Measurements from ENCODE around the gene SENP6. TPM values are rescaled to one million over a fixed set of nuclear protein-coding genes. Genes with fewer than 3 reads are reported as not detected.

The SENP6 gene
- total RNA-seq, 1 experiment from 2014 or later = 116 TPM

DNA sequence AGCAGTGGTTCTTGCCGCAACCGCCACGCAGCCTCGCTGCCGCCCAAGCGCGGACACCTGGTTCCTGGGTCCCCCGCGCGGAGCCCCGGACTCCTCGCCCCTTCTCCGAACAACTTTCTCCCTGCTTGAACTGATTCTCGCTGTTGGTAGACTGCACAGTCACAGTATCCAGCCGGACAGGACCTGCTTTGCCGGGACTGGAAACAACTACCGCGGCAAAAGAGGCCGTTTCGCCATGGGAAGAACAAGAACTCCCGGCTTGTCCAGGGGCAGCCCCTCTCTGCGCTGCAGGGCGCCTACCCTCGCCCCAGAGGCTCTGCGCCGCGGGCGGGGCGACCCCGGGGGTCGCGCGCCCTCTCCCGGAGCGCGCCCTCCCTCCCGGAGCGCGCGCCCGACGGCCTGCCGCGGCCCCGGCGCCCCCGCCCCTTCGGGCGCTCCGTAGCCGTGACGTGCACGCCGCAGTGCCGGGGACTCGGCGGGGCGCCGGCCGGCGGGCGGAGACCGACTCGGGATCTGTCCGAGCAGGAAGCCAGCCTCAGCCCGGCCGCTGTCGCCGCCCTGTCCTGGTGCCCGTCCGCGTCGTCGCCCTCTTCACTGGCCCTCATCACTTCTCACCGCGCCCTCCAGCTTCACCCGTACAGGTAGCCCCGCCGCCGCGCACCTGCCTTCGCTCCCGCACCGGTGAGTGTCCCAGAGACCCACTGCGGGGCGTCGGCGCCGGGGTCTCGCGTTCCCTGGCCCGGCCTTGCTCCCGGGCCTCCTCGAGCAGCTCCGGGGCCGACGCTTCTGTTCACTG is 147.3 kb downstream of the SENP6 start, which contains the start of gene MYO6:
MYO6 (plus strand) TSS at position 497 of the 796 bp plus-strand sequence. CDS start 68,309 bp downstream, outside the sequence.
- Histone ChIP-seq H3K23ac (ENCODE audit: insufficient read length, low read depth, low read length) (no peak within 1 kb of the TSS), H2BK20ac (ENCODE audit: low read depth, low read length, poor library complexity, severe bottlenecking) (no peak within 1 kb of the TSS), H2BK120ac (ENCODE audit: low read depth, low read length, poor library complexity, severe bottlenecking) (no peak within 1 kb of the TSS), H3K4ac (ENCODE audit: low read depth, low read length) (no peak within 1 kb of the TSS), H2BK15ac (ENCODE audit: low read depth, low read length) (no peak within 1 kb of the TSS), H3K27me3 (ENCODE audit: insufficient read depth, low read length) (no peaks in the 10 kb centered on the region), H4K20me1 (ENCODE audit: control insufficient read depth, insufficient read depth, insufficient read length) (no peaks in the 10 kb centered on the region), H4K5ac (ENCODE audit: insufficient read length, low read depth, low read length) (no peak within 1 kb of the TSS), H3K9ac (ENCODE audit: extremely low read depth, insufficient read length, low read length) (peak within 1 kb of the TSS; percentile 78), H2AK5ac (ENCODE audit: insufficient read length, low read length) (no peak within 1 kb of the TSS), H4K8ac (replicated peaks; ENCODE audit: insufficient read length, low read depth, low read length) (no peak within 1 kb of the TSS), H3K4me2 (ENCODE audit: insufficient read depth, insufficient read length, low read length) (peak within 1 kb of the TSS; percentile 78), H3K56ac (ENCODE audit: insufficient read length, low read depth, low read length) (no peak within 1 kb of the TSS), H3K14ac (ENCODE audit: insufficient read depth, low read length) (peak within 1 kb of the TSS; percentile 49), H4K91ac (ENCODE audit: insufficient read length, low read depth, low read length) (peak within 1 kb of the TSS; percentile 27), H3K23me2 (ENCODE audit: insufficient read length, low read depth, low read length, poor library complexity, severe bottlenecking) (peaks cover 3% of the 10 kb centered on the region), H3T11ph (ENCODE audit: low read length) (no peak within 1 kb of the TSS), H2BK5ac (ENCODE audit: insufficient read length, low read length) (no peak within 1 kb of the TSS), H3K18ac (ENCODE audit: insufficient read length, low read depth, low read length) (peak within 1 kb of the TSS; percentile 73), H3K79me1 (ENCODE audit: insufficient read depth, low read depth, low read length, poor library complexity, severe bottlenecking) (no peaks in the 10 kb centered on the region), H3K4me1 (ENCODE audit: insufficient read depth, low read length) (no peaks in the 10 kb centered on the region), H2BK12ac (ENCODE audit: insufficient read length, low read depth, low read length) (no peak within 1 kb of the TSS), H3K79me2 (ENCODE audit: insufficient read depth, low read length) (no peaks in the 10 kb centered on the region; the same call in 1 of the 2 replicates), H3K27ac (ENCODE audit: insufficient read length, low read depth, low read length) (no peak within 1 kb of the TSS), H3K9me3 (ENCODE audit: control insufficient read depth, low read depth, low read length) (no peaks in the 10 kb centered on the region), H2AFZ (ENCODE audit: low read length) (no peak within 1 kb of the TSS)
- TF ChIP-seq, protein P1, sequence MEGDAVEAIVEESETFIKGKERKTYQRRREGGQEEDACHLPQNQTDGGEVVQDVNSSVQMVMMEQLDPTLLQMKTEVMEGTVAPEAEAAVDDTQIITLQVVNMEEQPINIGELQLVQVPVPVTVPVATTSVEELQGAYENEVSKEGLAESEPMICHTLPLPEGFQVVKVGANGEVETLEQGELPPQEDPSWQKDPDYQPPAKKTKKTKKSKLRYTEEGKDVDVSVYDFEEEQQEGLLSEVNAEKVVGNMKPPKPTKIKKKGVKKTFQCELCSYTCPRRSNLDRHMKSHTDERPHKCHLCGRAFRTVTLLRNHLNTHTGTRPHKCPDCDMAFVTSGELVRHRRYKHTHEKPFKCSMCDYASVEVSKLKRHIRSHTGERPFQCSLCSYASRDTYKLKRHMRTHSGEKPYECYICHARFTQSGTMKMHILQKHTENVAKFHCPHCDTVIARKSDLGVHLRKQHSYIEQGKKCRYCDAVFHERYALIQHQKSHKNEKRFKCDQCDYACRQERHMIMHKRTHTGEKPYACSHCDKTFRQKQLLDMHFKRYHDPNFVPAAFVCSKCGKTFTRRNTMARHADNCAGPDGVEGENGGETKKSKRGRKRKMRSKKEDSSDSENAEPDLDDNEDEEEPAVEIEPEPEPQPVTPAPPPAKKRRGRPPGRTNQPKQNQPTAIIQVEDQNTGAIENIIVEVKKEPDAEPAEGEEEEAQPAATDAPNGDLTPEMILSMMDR (conservative IDR thresholded peaks at IDR 0.05) = no peak
- Mint-ChIP-seq H3K27me3 (ENCODE audit: low read depth) (peaks cover 13% of the 10 kb centered on the region), H3K4me3 (peak within 1 kb of the TSS; percentile 81 to 94), H3K27ac (peak within 1 kb of the TSS; percentile 95 to 98 (median 97)), H3K9me3 (no peaks in the 10 kb centered on the region), H3K4me1 (peaks cover 11 to 20% of the 10 kb centered on the region in 2 experiments), H3K36me3 (ENCODE audit: insufficient read depth in 1 of 3, low read depth in 3 of 3) (peaks cover 0 to 3% (median 0%) of the 10 kb centered on the region in 3 experiments; a peak in 2 of 7 replicates)
- peak; percentile 83 for DNase-seq
- no CpG with 5 or more reads among the region's 97 CpGs for WGBS (ENCODE audit: extremely low coverage, insufficient read length, low lambda C conversion rate)

Data from H9 (cell line).